ENCODE measurements around the gene NCAPG. TPM values are rescaled to one million over a fixed set of nuclear protein-coding genes. Genes with fewer than 3 reads are reported as not detected.
"Not testable (repeated sequence)": the region's sequence is repeated elsewhere in the genome, so short reads cannot be mapped to it uniquely, and the experiment has no call there.

NCAPG gene
- total and polyA plus RNA-seq, 4 experiments from 2014 or later: 0.20 to 0.83 (median 0.37) TPM; not detected in 1

DNA sequence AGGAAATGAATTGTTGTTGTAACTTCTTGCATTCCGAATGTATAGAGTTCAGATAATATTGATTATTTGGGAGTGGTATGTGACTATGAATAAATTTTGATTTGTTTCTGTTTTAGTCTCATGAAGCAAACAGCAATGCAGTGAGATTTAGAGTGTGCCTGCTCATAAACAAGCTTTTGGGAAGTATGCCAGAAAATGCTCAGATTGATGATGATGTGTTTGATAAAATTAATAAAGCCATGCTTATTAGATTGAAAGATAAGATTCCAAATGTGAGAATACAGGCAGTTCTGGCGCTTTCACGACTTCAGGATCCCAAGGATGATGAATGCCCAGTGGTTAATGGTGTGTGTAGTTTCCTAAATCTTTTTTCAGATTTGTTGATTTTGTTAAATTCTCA lies 2.0 kb downstream of the NCAPG start:
- POLR2A ChIA-PET (ENCODE audit: partially characterized antibody): no interaction called here
- no peaks in the 10 kb centered on the region for H3K27me3 Mint-ChIP-seq
- H3K27ac Mint-ChIP-seq: peak overlapping the region in 3 of 7 donors; percentile 4 to 47 (median 19)
- intact Hi-C loops (cut with micrococcal nuclease): loop anchor here (5.0 kb wide), 1 partner anchor 1586 kb away; the partner anchor contains the start of gene TAPT1
- peak overlapping the region in 2 of 8 donors; percentile 9 to 47 for H3K4me3 Mint-ChIP-seq
- peaks cover 32 to 52% (median 43%) of the 10 kb centered on the region in 4 donors for H3K4me1 Mint-ChIP-seq
- peaks cover 43% of the 10 kb centered on the region for H3K4me1 ChIP-seq (ENCODE audit: insufficient read depth, low read length)
- peaks cover 7 to 13% of the 10 kb centered on the region in 2 donors for H3K36me3 Mint-ChIP-seq
- H3K9me3 ChIP-seq (ENCODE audit: control insufficient read depth in 1 of 2, low read length in 2 of 2): no peaks in the 10 kb centered on the region
- no peak overlapping the region for H3K4me3 ChIP-seq (ENCODE audit: low read length in 2 of 2)
- peaks cover 0 to 3% (median 0%) of the 10 kb centered on the region in 8 donors for H3K9me3 Mint-ChIP-seq
- DNase-seq: no peak
- H3K27ac ChIP-seq (ENCODE audit: low read depth, low read length): no peak overlapping the region
- H3K36me3 ChIP-seq (ENCODE audit: insufficient read depth, low read length): peaks cover under 1% of the 10 kb centered on the region
- H3K27me3 ChIP-seq (ENCODE audit: insufficient read depth, low read length): no peaks in the 10 kb centered on the region
- CTCF ChIA-PET (ENCODE audit: partially characterized antibody): no interaction called here

DNA sequence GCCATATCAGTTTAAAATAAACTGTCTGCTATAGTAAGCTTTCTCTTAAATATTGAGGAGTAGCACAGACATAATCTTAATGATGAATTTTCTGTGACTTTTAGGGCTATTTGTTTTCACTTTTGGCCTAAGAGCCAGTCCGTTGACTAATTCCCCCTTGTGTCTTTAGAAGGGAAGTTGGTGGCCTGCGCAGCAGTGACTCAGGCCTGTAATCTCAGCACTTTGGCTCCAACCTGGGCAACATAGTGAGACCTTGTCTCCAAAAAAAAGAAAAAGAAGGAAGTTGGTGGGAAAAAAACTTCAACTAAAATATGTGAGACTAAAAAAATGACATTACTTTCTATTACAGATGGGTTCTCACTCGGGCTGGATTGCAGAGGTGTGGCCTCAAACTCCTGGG lies 3.4 kb downstream of the NCAPG start:
- CTCF ChIA-PET (ENCODE audit: partially characterized antibody): interaction anchor here (3.6 to 4.8 kb wide), 2 partner anchors 9 to 779 kb away, joined by 28 to 80 read pairs; no protein-coding TSS in a partner anchor
- DNase-seq: no peak
- Histone ChIP-seq H3K27ac (ENCODE audit: low read depth, low read length) (no peak overlapping the region), H3K9me3 (ENCODE audit: control insufficient read depth in 1 of 2, low read length in 2 of 2) (no peaks in the 10 kb centered on the region), H3K36me3 (ENCODE audit: insufficient read depth, low read length) (no peaks in the 10 kb centered on the region), H3K27me3 (ENCODE audit: insufficient read depth, low read length) (no peaks in the 10 kb centered on the region), H3K4me1 (ENCODE audit: insufficient read depth, low read length) (peaks cover 29% of the 10 kb centered on the region), H3K4me3 (ENCODE audit: low read length in 2 of 2) (no peak overlapping the region)
- H3K27me3 Mint-ChIP-seq: no peaks in the 10 kb centered on the region
- peaks cover 0 to 3% (median 0%) of the 10 kb centered on the region in 8 donors for H3K9me3 Mint-ChIP-seq
- POLR2A ChIA-PET (ENCODE audit: partially characterized antibody): no interaction called here
- peaks cover 23 to 43% (median 33%) of the 10 kb centered on the region in 4 donors for H3K4me1 Mint-ChIP-seq
- peaks cover 0 to 8% of the 10 kb centered on the region in 2 donors for H3K36me3 Mint-ChIP-seq
- peak overlapping the region in 3 of 7 donors; percentile 35 to 75 (median 73) for H3K27ac Mint-ChIP-seq
- intact Hi-C loops (cut with micrococcal nuclease): loop anchor here (5.0 kb wide), 1 partner anchor 1587 kb away; the partner anchor contains the start of gene TAPT1
- H3K4me3 Mint-ChIP-seq: no peak overlapping the region

- intact Hi-C loops (cut with micrococcal nuclease): no loop called here
These were observed 5.4 kb downstream of the NCAPG start for GRCh38 chr4:17816142-17816541.

GRCh38 chr4:17817027-17817426 lies 6.2 kb downstream of the NCAPG start:
- H3K4me1 ChIP-seq (ENCODE audit: insufficient read depth, low read length): peaks cover 12% of the 10 kb centered on the region
- no peaks in the 10 kb centered on the region for H3K9me3 ChIP-seq (ENCODE audit: control insufficient read depth in 1 of 2, low read length in 2 of 2)
- DNase-seq: peak in 4 of 5 donors; percentile 45 to 58 (median 50)
- Mint-ChIP-seq H3K27me3 (no peaks in the 10 kb centered on the region), H3K27ac (peak overlapping the region; percentile 31 to 74 (median 57)), H3K36me3 (no peaks in the 10 kb centered on the region), H3K9me3 (no peaks in the 10 kb centered on the region), H3K4me1 (peaks cover 12 to 17% (median 15%) of the 10 kb centered on the region in 4 donors), H3K4me3 (peak overlapping the region in 7 of 8 donors; percentile 8 to 84 (median 58))
- ChIA-PET POLR2A (ENCODE audit: partially characterized antibody) (interaction anchor here (1.3 kb wide), 2 partner anchors 11 to 202 kb away, joined by 3 to 5 read pairs; partner anchors contain the start of gene MED28), CTCF (ENCODE audit: partially characterized antibody) (interaction anchor here (0.5 to 4.8 kb wide), 28 partner anchors 9 to 776 kb away, joined by 3 to 80 read pairs (median 4); partner anchors contain the start of gene MED28)
- H3K4me3 ChIP-seq (ENCODE audit: low read length in 2 of 2): no peak overlapping the region
- intact Hi-C loops (cut with micrococcal nuclease): loop anchor here (1.0 kb wide), 2 partner anchors 550 to 776 kb away; no protein-coding TSS in a partner anchor
- H3K27me3 ChIP-seq (ENCODE audit: insufficient read depth, low read length): no peaks in the 10 kb centered on the region
- H3K36me3 ChIP-seq (ENCODE audit: insufficient read depth, low read length): no peaks in the 10 kb centered on the region
- H3K27ac ChIP-seq (ENCODE audit: low read depth, low read length): no peak overlapping the region

More at GRCh38 chr4:17816142-17816541, 5.4 kb downstream of the NCAPG start:
- peaks cover 16 to 26% (median 21%) of the 10 kb centered on the region in 4 donors for H3K4me1 Mint-ChIP-seq
- H3K27me3 ChIP-seq (ENCODE audit: insufficient read depth, low read length): no peaks in the 10 kb centered on the region
- H3K9me3 ChIP-seq (ENCODE audit: control insufficient read depth in 1 of 2, low read length in 2 of 2): no peaks in the 10 kb centered on the region
- POLR2A ChIA-PET (ENCODE audit: partially characterized antibody): interaction anchor here (1.3 kb wide), 1 partner anchor 201 kb away, joined by 5 read pairs; the partner anchor contains the start of gene MED28
- H3K9me3 Mint-ChIP-seq: no peaks in the 10 kb centered on the region
- DNase-seq: no peak
- no peaks in the 10 kb centered on the region for H3K36me3 ChIP-seq (ENCODE audit: insufficient read depth, low read length)
- H3K27me3 Mint-ChIP-seq: no peaks in the 10 kb centered on the region
- no peak overlapping the region for H3K27ac ChIP-seq (ENCODE audit: low read depth, low read length)
- H3K36me3 Mint-ChIP-seq: no peaks in the 10 kb centered on the region
- H3K27ac Mint-ChIP-seq: no peak overlapping the region
- H3K4me3 ChIP-seq (ENCODE audit: low read length in 2 of 2): no peak overlapping the region
- H3K4me1 ChIP-seq (ENCODE audit: insufficient read depth, low read length): peaks cover 21% of the 10 kb centered on the region
- no peak overlapping the region for H3K4me3 Mint-ChIP-seq
- CTCF ChIA-PET (ENCODE audit: partially characterized antibody): interaction anchor here (0.7 to 4.8 kb wide), 15 partner anchors 8 to 777 kb away, joined by 3 to 80 read pairs (median 6); partner anchors contain the start of gene MED28

DNA sequence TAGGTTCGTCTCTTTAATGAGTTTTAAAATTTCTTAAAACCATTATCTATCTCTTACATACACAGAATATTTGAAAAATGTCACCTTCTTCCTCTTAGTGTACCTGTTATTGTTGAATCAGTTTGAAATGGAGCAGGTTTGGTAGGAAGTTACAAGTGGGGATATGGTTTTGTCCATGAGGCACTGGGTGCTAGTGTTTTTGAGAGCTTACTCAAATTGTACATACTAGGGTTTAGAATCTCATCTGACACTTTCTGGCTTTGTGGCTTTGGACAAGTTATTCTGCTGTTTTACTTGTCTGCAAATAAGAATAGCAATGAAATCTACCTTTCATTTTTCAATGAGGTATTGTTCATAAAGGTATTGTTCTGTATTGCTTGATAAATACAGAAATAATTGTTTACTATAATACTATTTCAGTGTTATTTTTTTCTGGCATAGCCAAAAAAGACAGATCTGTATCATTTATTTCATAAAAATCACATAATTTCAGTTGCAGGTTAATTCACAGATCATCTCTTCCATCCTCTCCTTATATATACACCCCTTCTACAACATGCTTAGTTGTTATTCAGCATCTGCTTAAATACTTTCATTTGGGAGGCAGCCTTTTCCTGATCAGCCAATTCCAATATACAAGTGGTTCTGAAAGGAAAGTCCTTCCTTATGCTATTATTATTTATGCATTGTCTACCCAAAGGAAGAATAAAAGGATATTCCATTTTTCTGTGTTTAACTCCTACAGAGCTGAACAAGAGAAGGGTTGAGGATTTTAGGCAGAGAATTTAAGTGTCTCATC lies 13.3 kb downstream of the NCAPG start:
- Histone ChIP-seq H3K9me3 (ENCODE audit: control insufficient read depth in 1 of 2, low read length in 2 of 2) (no peaks in the 10 kb centered on the region), H3K27ac (ENCODE audit: low read depth, low read length) (no peak overlapping the region), H3K27me3 (ENCODE audit: insufficient read depth, low read length) (no peaks in the 10 kb centered on the region), H3K4me3 (ENCODE audit: low read length in 2 of 2) (no peak overlapping the region), H3K36me3 (ENCODE audit: insufficient read depth, low read length) (no peaks in the 10 kb centered on the region), H3K4me1 (ENCODE audit: insufficient read depth, low read length) (peaks cover 23% of the 10 kb centered on the region)
- no peaks in the 10 kb centered on the region for H3K27me3 Mint-ChIP-seq
- ChIA-PET POLR2A (ENCODE audit: partially characterized antibody) (interaction anchor here (1.4 kb wide), 1 partner anchor 210 kb away, joined by 4 read pairs; the partner anchor contains the start of gene MED28), CTCF (ENCODE audit: partially characterized antibody) (interaction anchor here (4.5 kb wide), 1 partner anchor 8 kb away, joined by 31 read pairs; no protein-coding TSS in a partner anchor)
- H3K4me1 Mint-ChIP-seq: peaks cover 12 to 25% (median 15%) of the 10 kb centered on the region in 4 donors
- H3K27ac Mint-ChIP-seq: peak overlapping the region in 3 of 7 donors; percentile 2 to 47 (median 2)
- H3K36me3 Mint-ChIP-seq: no peaks in the 10 kb centered on the region
- H3K4me3 Mint-ChIP-seq: peak overlapping the region in 3 of 8 donors; percentile 36 to 54 (median 50)
- intact Hi-C loops (cut with micrococcal nuclease): no loop called here
- peaks cover 0 to 2% (median 0%) of the 10 kb centered on the region in 8 donors for H3K9me3 Mint-ChIP-seq
- no peak for DNase-seq

DNA sequence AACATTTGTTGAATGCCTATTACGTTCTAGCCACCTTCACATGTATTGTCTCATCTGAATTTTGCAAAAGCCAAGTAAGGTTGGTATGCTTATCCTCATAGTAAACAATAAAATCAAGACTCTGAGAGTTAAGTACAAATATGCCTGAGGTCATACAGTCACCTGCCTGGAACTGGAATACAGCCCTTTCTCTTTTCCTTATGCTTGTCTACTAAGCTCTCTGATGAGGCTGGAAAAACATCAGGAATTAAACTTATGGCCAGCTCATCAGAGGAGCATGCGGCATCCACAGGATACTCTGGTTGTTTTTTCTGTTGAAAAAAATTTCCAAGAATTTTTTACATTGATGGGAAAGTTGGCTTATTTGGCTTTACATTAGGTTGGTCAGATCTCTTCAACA lies 35.5 kb downstream of the NCAPG start:
- Histone ChIP-seq H3K36me3 (ENCODE audit: insufficient read depth, low read length) (no peaks in the 10 kb centered on the region), H3K27ac (ENCODE audit: low read depth, low read length) (no peak overlapping the region), H3K9me3 (ENCODE audit: control insufficient read depth in 1 of 2, low read length in 2 of 2) (no peaks in the 10 kb centered on the region), H3K27me3 (ENCODE audit: insufficient read depth, low read length) (no peaks in the 10 kb centered on the region), H3K4me1 (ENCODE audit: insufficient read depth, low read length) (no peaks in the 10 kb centered on the region), H3K4me3 (ENCODE audit: low read length in 2 of 2) (no peak overlapping the region)
- DNase-seq: no peak
- H3K36me3 Mint-ChIP-seq: peaks cover 0 to 2% of the 10 kb centered on the region in 2 donors
- intact Hi-C loops (cut with micrococcal nuclease): no loop called here
- no peak overlapping the region for H3K4me3 Mint-ChIP-seq
- H3K27me3 Mint-ChIP-seq: no peaks in the 10 kb centered on the region
- ChIA-PET POLR2A (ENCODE audit: partially characterized antibody) (no interaction called here), CTCF (ENCODE audit: partially characterized antibody) (no interaction called here)
- no peak overlapping the region for H3K27ac Mint-ChIP-seq
- H3K9me3 Mint-ChIP-seq: no peaks in the 10 kb centered on the region
- no peaks in the 10 kb centered on the region for H3K4me1 Mint-ChIP-seq

DNA sequence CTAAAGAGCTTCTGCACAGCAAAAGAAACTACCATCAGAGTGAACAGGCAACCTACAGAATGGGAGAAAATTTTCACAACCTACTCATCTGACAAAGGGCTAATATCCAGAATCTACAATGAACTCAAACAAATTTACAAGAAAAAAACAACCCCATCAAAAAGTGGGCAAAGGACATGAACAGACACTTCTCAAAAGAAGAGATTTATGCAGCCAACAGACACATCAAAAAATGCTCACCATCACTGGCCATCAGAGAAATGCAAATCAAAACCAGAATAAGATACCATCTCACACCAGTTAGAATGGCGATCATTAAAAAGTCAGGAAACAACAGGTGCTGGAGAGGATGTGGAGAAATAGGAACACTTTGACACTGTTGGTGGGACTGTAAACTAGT lies 39.5 kb downstream of the NCAPG start:
- H3K27ac ChIP-seq (ENCODE audit: low read depth, low read length); H3K4me3 Mint-ChIP-seq; intact Hi-C loops (cut with micrococcal nuclease); H3K36me3 Mint-ChIP-seq; DNase-seq; H3K27me3 Mint-ChIP-seq; H3K4me1 ChIP-seq (ENCODE audit: insufficient read depth, low read length); H3K9me3 ChIP-seq (ENCODE audit: control insufficient read depth in 1 of 2, low read length in 2 of 2); H3K4me1 Mint-ChIP-seq; POLR2A ChIA-PET (ENCODE audit: partially characterized antibody); CTCF ChIA-PET (ENCODE audit: partially characterized antibody); H3K27ac Mint-ChIP-seq; H3K9me3 Mint-ChIP-seq; H3K4me3 ChIP-seq (ENCODE audit: low read length in 2 of 2); H3K27me3 ChIP-seq (ENCODE audit: insufficient read depth, low read length); H3K36me3 ChIP-seq (ENCODE audit: insufficient read depth, low read length): not testable (repeated sequence)
